Globus pallidus (tissue), 1 donor: ENCODE measurements around the gene BARX2.

Experiments
- DNase-seq: peaks from one replicate; pipeline ENCODE4 v3.0.0-alpha.2; 2015; ENCODE audit warnings: low spot score

The BARX2 gene

DNA sequence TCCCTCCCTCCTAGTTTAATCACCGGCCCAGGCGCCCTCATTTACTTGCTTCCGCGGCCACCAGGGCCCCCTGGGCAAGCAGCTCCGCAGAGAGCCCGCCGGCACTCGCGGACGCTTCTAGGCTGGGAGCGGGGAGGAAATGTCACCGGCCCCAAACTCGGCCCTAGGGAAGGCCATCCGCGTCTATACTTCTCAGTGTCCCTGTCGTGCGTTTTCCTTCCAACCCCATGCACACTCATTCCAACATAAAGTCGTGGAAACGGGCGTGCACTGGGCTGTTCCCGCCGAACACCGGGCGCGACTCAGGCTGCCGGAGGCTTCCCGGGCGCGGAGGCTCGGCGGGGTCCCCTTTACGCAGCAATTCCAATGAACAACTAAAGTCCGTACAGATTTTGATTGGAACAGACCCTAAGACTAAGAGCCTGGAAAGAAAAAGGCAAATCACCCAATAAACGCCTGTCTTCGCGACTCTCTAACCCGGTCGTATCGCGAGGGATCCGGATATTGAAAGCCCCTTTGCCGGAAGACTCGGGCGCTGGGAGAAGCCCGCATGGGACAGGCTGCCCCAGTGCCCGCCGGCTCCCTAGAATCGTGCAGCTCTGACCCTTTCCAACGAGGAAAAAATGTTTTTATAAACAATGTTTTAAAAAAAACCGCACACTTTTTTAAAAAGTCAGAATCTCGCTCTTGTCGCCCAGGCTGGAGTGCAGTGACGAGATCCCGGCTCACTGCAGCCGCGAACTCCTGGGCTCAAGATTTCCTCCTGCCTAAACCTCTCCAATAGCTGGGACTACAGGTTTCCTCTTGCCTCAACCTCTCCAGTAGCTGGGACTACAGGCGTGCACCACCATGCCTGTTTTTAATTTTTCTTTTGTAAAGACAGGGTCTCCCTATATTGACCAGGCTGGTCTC is 1.3 kb upstream of the BARX2 start:
- DNase-seq = no peak

DNA sequence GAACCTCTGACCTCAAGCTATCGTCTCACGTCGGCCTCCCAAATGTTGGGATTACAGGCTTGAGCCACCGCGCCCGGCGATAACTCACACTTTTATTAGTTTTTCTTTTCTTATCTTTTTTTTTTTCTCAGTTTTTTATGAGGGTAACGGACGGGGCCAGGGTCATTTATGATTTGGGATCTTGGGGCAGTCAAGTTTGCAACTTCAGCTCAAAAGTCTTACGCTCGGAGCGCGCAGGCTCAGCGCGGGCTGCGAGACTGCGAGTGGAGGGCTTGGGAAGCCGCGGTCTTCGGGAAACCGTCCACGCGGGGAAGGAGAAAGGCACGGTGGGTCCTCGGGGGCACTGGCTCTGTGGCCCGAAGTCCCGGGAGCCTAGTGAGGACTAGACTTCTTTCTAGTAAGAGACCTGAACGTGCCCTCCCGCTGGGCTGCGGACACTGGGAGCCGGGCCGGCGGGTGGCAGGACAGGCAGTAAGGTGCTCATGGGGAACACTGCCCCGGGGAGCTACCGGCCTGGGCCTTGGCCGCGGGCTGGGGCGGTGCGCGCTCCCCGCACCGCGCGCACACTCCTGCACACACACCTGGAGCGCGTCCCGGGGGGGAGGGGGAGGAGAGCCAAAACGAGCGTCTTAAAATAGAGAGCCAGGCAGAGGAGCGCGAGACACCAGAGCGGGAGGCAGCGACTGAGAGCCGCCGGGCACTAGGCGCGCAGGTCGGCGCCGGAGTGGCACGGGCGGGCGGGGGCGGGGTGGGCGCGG is 476 bp upstream of the BARX2 start:
- DNase-seq = no peak

DNA sequence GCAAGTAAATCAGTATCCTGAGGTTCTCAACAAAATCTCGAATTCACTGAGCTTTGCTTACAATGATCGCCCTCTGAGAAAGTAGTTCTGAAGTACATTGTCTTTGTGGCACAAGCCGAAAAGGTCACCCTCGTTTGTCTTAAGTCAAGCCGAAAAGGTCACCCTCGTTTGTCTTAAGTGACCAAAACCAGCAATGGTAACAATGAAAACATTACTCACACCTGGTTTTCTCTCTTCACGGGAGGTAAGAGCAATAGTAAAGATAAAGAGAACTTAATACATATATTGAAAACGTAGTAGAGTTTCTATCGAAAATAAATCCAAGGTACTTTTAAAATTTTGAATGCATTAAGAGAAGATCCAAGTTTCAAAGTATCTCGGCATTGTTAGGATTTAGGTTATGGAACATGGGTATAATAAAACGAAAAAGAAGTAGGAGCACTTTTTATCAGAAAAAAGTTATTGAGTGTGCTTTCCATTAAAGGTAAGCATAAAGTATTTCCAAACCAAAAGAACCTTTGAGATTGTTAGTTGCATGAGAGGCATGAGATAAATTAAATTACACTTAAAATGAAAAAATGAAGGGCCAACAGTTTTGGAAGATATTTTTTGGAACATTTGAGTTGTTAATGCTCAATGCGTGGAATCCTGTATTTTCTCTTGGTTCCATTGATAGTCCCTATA is 1.2 kb downstream of the BARX2 start:
- DNase-seq = no peak

DNA sequence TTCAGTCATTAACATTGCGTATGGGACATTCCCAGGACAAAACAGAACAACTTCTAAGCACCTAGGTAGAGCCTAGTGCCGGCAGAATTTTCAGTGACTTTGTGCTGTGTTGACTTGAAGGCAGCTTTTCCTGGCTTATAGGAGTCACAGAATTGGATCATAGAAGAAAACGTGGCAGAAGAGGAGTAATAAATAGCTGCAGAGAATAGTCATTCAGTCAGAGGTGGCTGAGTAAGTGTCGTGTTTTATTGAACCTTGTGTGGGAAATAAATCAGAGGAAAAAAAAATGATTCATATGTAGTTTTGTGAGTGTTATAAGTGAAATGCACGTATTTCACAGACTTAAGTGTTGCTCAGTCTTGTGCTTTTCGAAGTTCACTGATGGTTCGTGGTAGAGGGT is 2.1 kb downstream of the BARX2 start:
- no peak for DNase-seq

DNA sequence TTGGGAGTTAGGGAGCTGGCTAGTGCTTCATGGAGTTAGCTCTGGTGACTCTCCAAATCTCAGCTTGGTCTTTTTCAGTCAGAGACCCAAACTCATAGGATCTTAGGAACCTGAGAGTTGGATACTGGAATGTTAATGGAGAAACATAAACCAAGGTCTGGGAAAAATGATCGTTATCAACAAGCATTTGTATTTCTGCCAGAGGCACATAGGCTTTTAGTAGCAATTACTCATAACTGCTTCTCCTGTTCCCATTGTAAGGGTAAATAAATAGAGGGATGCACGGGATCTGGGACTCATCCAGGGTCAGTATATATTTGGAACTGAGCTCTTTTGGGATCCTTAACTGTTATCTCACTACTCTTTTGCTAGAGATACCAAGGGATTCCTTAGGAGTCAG is 4.8 kb downstream of the BARX2 start:
- DNase-seq = no peak

DNA sequence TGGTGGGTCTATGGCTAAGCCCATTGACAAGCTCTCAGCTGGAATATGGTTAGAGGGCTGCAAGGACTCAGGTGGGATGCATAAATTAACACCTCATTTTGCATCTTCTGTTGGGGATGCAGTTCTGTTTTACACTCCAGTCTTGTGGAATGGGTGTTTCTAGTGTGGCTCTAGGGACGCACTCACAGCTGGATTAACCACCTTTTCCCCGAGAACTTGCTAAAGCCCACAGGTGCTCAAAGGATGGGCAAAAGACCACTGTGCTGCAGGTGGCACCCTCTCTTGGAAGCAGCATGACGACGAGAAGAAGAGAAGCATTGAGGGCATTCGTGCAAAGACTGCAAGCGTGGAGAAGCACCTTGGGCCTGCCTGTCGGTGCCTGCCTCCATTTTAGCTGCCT is 6.9 kb downstream of the BARX2 start:
- DNase-seq = no peak

DNA sequence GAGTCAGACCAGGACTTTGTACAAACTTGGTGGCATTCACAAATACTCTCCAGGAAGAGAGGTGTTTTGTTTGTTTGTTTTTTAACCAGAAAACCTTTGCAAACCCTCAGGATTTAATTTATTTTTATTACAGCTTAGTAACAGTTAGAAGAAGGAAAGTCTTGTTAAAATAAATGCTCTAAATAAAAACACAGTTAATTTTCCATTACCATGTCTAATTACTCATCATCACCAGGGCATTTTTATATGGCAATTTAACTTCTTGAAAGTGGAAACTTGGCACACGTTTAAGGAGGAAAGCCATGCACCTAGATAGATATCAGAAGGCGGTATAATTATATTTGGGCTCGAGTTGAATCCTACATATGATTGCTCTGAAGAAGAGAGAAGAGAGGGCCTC is 7.4 kb downstream of the BARX2 start:
- no peak for DNase-seq

DNA sequence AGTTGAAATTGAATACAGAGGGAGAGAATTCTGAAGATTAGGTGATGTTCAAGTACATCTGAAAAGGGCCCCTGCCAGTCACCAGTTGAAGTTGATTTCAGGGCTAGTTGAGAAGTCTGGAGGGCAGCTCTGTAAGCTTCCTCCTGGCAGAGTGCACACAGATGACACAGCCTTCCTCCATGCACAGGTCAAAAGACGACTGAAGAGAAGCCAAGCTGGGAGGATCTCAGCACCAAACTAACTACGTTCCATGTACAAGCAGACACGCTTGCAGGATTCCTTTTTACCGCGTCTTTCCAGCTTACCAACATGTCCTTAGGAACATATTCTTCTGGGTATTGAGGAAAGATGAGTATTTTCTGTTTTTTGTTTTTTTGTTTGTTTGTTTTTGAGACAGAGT is 7.9 kb downstream of the BARX2 start:
- DNase-seq = no peak

DNA sequence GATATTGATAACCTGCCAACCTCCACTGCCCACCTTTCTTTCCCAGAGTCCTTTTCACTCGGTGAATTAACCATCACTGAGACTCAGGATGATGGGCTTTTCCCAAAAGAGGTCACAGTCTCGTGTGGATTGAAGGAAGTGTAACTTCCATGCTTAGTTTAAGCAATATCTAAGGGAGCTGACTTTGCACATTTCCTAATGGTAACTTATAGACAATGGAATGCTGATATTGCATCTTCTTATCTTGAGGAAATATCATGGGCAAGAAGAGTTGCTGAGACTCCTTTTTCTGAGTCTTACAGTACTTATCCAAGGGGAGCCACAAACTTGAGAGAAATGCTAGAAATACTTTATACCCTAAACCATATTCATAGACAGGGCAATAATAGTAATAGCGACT is 8.8 kb downstream of the BARX2 start:
- DNase-seq = no peak

DNA sequence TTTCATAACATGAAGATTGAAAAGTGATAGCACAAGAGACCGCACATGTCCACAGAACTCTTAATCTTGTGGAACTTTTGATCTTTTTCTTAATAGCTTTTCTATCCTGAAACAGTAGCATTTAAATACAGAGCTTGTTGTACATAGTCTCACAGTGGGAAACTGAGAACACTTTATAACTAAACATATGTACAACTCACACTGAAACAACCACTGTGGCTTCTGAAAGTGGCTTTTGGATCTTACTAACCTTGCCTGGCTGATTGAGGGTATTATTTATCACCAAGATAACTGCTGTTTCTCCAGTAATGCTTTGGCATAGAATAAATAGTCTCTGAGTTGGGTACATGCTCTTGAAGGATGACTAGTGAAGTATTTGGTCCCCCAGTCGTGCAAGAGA is 10.2 kb downstream of the BARX2 start:
- no peak for DNase-seq

DNA sequence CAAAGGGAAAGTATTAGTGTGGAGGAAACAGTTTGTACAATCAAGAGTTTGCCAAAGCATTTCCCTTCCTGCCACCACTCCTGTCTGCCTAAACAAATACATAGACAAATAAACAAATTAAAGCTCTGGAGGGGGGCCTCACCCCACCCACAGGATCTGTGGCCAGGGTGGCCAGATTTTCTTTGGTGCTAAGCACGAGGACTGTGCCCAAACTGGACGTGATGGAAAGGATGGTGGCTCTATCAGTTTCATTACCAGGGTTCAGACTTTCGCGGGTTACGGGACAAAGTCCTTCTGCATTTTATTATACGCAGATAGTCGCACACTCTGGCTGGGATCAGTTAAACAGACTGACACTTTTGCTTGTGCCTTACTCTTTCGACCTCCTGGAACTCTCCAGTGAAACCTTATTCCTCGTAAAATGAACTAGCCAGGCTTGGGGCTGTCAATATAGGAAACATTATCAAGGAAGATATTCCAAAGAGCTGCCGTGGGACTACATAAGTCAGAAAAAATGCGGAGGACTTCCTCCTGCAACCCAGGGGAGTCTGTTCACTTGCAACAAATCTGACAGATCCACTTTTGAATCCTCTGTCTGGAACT is 11.2 kb downstream of the BARX2 start:
- no peak for DNase-seq

DNA sequence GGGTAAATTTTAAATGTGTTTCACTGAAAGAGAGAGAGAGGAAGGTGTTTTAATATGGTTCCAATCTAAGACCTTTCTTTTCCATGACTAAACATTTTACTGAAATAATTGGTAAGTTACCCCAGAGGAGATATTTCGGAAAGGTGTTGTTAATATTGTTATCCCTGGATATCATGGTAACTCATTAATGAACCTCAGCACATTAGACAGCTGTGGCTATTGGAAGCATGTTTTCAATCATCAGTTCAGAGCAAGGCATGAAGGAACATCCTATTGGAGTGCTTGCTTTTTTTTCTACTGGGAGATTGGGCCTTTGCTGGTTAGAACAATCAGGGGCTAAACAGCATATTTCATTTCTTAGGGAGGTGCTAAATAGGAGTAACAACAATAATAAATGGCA is 11.8 kb downstream of the BARX2 start:
- DNase-seq = no peak

DNA sequence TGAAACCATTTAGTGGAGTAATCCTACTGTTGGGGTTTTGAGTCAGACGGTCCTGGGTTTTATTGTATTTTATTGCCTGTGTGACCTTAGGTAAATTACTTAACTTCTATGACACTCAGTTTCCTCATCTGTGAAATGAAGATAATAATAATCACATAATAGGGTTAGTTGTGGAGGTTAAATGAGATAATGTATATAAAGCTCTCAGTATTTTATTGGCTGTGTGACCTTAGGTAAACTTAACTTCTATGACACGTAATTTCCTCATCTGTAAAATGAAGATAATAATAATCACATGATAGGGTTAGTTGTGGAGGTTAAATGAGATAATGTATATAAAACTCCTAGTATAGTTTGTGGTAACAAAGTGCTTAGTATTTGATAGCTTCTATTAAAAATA is 13.2 kb downstream of the BARX2 start:
- DNase-seq = no peak

DNA sequence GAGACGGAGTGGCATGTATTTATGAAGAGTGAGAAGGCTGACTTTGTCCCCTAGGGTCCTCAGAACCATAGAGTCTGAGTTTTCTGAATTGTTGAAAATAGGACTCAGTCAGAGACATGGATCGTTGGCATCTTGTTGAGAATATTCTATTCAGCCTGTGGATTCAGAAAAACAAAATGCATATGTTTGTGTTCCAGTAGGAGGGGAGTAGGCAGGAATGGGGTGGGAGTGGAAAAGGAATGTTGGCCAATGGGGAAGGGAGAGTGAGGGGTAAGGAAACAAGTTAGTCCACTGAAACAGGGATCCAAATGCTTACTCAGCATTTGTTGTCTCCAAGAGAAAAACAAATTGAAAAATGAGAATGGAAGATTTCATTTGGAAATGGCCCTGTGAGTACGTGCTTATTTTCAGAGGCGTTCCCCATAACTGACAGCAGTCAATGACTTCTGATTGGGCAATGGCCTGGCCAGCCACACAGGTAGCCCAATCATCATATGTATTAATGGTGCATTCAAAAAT is 14.7 kb downstream of the BARX2 start:
- no peak for DNase-seq

DNA sequence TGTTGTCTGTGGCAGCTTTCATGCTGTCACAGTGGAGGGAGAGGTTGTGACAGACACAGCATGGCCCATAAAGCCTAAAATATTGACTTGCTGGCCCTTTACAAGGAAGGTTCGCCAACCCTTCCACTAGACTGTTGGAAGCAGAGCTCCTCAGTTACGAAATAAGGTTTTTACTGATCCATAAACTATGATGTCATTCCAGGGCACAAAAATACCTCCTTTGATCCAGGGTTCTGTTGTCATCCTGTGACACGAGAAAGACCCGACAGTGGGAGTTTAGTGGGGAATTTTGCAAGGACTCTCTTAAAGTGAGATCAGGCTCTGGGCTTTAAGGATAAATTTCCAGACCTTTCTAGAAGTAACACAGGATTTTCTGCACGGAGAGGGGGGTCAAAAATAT is 15.7 kb downstream of the BARX2 start:
- no peak for DNase-seq

DNA sequence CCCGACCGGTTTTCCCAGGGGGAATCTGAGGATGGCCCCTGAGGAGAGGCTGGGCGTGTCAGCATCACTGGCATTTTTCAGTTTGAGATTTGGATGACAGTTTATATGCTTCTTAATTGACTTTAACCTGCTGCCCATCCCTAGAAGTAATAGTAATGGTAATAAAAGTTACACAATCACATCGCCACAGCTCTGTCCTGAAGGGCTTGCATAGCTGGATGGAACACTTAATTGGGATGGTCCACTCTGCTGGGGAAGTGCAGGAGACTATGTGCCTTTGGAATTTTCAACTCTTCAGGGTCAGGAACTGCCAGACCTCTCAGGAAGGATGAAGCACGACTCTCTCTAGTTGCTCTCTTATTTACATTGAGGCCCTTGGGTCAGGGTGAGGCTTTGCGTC is 16.2 kb downstream of the BARX2 start:
- DNase-seq = no peak

DNA sequence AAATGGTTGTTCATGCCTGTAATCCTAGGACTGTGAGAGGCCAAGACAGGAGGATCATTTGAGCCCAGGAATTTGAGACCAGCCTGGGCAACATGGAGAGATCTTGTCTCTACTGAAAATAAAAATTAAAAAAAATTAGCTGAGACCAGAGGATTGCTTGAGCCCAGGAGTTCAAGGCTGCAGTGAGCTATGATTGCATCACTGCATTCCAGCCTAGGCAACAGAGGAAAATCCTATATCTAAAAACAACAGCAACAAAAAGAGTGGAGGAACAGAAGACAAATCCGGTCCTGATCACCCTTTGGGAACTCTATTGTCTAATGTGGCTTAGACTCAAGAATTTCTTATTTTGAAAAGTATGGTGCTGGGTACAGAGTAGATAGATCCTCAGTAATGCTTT is 17.3 kb downstream of the BARX2 start:
- no peak for DNase-seq

DNA sequence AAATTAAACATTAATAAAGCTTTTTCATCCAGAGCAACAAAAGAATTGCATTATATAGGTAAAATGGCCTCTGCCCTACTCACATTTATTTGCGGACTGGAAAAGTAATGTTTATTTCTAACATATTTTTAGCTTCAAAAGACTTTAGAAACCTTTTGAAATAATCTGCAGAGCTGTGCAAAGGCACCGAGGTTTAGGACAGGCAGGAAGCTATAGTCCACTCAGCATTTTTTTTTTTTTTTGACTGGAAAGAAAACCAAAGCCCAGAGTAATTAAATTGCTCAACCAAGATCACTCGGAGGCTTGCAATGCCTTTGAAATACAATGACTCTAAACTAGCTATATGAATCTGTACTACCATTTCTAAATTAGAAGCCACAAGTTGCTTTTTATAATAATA is 19.1 kb downstream of the BARX2 start:
- DNase-seq = no peak

DNA sequence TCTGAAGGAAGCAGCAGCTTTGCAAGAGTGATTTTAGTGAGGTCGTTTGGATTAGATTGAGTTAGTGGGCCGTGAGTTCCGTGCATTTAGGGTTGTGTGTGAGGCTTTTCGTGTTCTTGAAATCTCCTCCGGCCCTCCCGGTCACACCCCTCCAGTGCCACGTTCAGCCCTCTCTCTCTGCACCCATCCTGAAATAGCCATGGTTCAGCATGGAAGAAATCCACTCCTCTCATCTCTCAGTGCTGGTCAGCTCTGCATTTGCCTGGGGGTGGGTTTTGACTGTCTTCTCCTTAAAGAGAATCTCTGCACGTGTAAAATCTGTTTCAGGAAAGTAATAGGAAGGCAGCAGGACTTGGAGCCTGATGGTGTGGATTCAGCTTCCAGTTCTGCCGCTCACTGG is 19.8 kb downstream of the BARX2 start:
- no peak for DNase-seq

DNA sequence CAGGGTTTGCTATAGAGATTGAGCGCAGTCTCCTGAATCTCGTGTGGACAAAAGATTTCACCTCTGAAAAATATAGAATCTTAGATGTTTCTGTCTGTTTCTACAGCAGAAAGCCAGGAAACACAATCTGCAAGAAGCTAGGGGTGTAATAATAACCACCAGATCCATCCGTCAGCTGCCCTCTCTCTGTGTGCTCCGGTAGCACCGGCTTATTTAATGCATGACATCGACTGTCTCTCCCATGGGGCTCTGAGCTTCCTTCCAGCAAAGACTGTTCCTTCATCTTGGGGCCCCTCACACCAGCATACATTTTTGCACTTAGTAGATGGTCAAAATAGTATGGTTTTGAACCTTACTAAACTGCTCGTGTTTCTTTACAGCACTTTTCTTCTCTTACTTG is 20.2 kb downstream of the BARX2 start:
- no peak for DNase-seq

DNA sequence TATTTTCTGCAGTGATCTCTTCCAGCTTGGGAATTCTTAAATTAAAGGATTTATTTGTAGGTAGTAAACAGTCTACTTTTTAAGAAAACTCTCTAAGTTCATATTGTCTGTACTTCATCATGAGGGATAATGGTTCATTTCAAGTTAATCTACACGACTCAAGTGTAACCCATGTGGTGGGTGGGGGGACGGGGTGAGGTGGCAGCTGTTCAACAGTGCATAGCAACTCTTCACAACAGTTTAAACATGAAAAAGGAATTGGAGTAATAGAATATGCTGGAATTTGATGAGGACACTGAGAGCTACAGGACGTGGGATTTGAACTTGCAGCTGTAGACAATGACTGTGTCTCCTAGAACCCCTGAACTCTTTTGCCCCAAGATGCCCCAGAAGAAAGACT is 20.8 kb downstream of the BARX2 start:
- no peak for DNase-seq
